Activated CD8-positive, alpha-beta memory T cell treated with anti-CD3 and anti-CD28 coated beads for 1 hour (primary cell): Measurements from ENCODE around the gene CXCL8.

Source experiments
- DNase-seq, 2 donors: peaks; one replicate each; pipeline ENCODE4 v3.0.0-alpha.2; 2020; ENCODE audit warnings: low read depth in 1 of 2; ENCODE audit errors: extremely low read depth in 1 of 2

The CXCL8 gene

DNA sequence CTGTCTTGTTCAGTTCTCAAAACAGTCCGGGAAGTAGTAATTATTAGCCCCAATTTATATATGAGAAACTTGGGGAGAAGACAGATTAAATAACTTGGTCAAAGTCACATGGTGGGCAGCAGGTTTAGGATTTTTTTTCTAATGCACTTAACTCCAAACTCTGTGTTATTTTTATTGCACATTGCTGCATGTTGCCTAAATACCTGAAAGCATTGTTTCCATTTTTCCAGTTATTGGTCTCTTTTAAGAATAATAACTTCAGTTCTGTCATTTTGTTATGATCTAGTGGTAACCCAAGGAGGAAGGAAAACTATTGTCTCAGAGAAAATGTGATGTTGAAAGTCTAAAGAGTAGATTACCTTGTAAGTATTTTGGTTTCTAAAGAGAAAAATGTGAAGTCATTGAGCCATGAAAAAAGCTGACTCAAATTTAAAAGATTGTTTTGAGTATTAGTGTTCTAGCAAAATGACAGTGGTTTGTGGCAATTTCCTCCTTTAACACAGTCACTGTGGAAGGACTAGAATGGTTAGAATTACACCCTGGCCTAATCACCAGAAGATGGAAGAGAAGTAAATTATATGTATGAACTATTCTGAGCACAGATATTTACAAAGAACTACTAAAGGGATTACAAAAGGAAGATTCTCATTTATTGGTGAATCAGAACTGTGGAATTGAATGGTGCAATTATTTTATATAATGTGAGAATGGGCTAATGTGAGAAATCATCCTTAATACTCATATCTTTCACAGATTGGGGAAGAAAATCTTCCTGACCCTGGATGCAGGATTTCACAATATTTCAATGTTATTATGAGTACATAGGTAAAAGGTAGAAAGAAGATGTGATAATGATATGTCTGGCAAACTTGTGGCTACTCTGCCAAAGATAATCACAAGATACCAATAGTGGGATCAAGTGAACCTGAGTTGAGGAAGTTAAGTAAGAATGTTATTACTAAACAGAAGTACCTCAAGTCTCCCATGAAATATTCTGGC is 21.7 kb upstream of the CXCL8 start:
- no peak for DNase-seq

DNA sequence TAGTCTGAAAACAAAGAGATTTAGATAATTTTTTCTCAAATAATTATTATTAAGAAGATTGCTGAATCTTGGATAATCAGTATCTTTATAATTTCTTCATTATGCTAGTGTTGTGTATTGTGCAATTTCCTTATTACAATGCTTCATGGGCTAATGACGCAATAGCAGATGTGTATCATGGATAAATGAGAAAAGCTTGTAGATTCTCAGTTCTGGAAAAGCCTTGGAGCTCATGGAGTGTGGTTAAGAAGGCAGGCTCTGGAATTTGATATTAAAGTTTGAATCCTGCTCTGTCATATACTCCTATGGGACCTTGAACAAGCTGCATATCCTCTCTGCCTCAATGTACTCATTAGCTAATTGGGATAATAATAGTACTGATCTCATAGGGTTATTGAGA is 18.9 kb upstream of the CXCL8 start:
- no peak for DNase-seq

DNA sequence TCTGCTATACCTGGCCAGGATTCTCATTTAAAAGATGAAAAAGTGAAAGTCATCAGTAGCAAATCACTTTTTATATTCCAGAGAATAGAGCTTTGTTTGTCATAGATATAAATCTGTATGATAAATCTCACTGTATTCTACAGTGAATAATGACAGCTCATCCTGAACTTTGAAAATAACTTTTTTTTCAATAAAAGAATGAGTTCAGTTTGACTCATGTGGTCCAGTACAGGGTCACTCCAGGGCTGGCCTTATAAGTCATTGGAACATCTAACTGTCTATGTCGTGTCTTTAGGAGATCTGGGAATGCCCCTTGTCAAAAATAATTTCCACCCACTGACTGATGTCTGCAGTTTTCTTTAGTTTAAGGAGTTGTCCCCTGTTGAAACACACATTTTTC is 18.5 kb upstream of the CXCL8 start:
- no peak for DNase-seq

DNA sequence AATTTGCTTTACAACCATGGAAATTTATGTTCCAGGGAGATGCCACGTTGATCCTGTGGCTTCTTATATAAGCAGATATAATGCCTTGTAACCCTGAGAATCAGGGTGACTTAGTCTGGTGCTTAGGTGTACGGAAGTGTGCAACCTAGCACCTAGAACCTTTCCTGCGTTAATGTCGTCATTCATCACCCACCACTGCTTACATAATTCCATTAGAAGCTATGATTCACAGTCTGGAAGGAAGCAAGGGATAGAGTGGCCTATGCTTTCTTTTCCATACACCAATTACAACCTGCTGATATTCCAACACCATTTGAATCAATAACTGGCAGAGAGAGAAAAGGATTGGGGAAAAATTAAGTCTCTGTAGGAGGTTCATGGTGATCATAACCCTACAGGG is 17.3 kb upstream of the CXCL8 start:
- DNase-seq = no peak

DNA sequence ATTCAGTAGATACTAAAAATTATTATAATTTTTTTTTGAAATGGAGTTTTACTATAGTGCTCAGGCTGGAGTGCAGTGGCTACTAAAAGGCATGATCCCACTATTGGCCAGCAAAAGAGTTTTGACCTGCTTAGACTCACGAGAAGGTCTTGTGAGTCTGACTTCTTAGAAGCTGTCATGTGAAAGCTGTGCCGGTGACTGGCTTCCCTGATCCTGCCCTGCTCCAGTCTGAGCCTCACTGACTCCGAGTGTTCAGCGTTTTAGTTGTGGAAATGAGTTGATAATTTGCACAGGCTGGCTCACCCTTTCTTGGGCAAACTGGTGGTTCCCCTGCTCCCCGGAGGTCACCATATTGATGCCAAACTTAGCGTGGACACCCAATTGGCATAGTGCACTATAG is 16.4 kb upstream of the CXCL8 start:
- no peak for DNase-seq

DNA sequence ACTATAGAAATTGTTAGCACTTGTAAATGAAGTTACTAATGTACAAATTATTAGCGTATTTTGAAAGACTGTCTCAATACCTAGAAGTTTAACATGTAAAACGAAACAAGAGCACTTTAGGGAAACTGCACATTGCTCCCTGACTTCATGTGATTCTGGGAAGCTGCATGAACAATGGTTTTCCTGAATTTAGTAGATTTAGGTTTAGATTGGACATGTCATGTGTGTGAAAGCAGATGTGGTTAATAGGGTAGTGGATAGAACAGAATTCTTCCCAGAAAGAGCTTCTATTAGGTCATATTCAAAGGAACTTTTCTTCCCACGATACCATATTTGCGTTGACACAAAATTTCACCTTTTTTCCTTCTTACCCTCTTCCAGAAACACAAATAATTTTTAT is 14.9 kb upstream of the CXCL8 start:
- no peak for DNase-seq

DNA sequence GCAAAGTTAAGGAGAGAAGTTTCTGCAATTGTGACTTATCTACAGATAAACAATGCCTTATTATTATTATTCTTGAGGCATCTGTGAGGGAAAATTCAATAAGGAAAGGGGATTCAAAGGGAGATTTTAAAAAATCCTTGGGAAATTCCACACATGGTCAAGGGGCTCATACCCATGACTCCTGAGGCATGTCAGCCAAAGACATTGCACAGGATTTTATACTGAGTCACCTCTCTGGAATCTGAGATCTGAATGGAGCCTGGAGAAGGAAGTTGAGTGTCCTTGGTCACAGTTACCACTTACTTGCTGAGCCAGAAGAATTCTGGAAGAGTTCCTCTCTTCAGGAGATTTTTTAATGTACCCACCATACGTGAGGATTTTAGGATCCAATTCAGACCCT is 14.4 kb upstream of the CXCL8 start:
- DNase-seq = no peak

DNA sequence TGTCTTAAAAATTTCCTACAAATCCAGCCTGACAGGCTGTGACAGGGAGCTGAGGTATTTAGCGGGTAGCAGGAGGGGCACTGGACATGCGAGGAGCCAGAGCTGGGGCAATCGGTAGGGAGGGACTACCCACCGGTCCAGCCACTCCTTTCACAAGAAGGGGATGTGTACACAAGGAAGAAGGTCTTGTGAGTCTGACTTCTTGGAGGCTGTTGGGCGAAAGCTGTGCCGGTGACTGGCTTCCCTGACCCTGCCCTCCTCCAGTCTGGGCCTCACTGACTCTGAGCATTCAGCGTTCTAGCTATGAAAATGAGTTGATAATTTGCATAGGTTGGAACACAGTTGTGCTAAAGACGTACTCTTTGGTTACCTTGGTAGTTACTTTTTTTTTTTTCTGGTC is 12.7 kb upstream of the CXCL8 start:
- DNase-seq = no peak

DNA sequence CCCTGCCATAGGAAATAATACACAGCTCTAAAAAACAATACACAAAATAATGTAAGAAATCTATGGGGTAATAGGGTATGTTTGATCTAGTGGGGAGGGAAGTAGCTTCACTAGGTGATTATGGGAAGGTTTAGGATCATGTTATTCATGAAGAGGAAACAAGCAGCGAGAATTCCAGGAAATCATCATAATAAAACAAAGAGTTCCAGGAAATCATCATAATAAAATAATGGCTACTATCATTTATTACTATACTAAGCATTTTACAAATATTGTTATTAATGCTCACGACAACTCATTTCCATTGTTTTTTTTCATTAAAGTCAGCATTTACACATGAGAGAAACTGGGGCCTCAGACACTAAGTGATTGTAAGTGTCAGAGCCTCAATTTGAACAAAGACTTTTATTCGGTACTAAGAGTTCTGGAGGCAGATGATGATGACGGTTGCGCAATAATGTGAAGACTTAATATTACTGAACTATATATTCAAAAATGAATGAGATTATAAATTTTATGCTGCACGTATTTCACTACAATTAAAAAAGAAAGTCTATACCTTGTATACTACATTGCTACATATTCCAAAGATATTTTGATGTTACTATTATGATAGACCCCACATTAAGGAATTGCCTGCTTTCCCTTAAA is 12.2 kb upstream of the CXCL8 start:
- no peak for DNase-seq

DNA sequence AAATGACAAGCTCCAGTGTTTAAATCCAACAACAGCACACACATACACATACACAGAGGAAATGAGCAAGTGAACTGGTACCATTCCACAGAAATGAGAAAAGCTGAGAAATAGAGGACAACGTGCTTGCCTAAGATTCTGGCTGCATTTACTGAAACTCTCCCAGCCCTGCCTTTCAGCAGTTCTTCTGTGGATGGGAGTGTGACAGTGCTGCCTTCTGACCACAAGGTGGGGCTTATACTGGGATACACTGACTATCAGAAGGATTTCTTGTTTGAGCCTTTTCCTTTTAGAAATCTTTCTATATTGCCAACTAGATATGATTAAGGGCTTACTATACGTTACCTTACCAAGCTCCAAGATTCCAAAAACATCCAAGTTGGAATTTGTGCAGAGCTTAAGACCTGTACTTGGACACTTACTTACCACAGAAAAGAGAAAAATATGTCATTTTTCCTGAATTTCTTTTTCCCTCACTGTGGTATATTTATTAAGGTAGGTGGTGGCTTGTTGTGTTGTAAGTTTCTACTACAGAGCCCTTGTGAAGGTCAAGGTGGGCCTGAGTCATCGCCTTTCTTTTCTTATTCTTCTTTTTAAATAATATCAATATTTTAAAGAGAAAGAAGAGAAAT is 10.7 kb upstream of the CXCL8 start:
- DNase-seq = no peak

DNA sequence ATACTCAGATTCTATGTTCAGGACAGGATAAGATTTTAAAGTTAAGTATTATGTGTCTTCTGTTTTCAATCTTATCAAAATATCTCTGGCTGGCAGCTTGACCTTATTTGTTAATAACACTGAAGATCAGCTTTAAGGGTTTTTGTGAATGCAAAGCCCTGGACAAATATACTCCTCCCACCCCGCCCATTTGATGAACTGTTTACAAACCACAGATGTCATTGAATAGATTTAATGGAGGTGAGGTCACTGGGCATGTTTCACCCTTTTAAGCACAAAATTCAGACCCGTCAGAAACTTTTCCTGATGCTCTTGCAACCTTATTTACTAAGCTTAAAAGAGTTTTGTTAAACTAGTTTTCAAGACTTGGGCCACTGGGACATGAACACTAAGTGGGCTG is 10.1 kb upstream of the CXCL8 start:
- no peak for DNase-seq

DNA sequence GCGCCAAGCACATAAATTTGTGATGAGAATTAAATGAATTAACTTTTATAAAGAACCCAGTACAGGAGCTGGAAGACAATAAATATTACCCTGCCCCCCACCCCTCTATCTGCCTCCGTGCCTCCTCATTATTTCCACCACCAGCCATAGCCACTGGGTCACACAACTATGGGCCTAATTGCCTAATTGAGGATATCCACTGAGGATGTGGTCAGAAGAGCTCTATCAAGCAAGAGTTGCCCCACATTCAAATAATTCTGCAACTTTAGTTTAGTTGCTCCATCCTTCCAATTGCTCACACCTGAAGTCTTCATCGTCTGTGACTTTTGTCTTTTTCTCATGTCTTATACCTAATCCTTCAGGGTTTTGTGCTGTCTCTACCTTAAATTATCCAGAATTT is 9.5 kb upstream of the CXCL8 start:
- no peak for DNase-seq

DNA sequence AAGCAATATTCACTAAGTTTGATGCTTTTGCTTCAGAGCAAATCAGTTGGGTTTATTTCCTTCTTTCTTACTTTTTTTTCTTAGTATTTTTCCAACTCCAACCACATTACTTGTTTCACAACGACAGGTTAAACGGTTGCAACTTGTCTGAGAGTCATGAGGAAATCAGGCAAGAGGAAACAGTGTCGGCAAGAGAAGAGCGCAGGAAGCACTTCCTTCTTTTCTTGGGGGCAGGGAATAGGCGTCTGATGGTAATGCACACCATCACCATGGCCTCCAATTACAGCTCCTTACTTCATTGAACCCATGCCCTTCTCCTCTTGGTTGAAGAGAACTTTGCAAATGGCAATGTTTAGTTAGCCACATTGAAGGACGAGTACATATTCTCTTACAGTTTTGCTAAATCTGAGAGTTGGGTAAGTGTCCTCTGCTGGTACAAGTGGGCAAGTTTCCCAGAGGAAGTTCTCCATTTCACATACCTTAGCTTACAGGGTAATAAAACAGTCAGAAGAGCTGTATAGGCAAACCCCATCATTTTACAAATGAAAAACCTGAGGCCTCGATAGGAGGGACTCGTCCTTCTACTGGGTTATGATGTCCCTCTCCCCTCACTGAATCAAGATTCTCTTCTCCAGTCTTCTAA is 8.3 kb upstream of the CXCL8 start:
- no peak for DNase-seq

DNA sequence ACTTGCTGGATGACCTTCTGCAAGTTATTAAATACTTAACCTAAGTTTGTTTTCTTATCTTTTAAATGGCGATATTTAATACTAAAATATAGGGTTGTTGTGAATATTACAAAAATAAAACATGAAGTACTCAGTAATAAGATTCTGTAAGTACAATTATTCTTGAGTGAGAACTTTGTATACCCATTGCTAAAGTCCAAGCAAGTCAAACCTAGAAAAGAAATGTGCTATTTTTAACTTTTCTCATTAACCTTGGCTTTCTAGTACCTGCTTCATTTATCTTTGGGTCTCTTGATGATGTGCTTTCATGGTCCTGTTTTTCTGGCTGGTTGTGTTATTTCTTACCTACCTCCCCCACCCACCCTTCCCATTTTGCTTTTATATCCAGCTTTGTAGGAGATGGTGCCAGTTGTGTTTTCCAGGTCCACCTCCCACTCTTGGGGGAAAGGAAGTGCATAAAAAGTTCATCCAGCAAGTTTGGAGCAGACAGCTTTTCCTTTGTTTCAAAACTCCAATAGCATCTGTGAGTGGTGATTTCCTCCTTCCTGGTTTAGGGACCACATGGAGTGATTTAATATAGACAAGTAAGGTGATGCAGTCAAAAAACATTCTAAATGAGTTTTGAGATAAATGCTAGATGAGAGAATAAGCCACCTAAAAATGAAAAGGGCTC is 7.5 kb upstream of the CXCL8 start:
- DNase-seq = no peak

DNA sequence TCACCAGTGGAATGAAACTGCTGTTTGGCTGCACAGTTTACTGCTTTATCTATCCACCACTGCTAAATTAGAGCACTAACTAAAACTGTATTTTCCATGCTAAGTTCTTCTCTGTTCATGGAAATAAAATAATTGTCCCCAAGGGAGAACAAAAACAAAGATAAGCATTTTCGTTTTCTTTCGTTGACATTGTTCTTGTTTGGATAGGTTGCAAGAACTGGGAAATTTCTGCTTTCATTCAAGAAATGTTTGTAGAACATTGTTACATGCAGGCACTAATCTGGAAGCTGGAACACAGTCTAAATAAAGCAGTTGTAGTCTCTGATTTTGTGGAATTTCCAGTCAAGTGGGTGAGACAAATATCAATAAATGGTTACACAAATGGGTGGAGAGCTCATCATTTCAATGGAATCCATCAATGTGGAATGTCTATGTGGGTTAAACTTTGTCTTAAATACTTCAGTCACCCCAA is 5.8 kb upstream of the CXCL8 start:
- no peak for DNase-seq

DNA sequence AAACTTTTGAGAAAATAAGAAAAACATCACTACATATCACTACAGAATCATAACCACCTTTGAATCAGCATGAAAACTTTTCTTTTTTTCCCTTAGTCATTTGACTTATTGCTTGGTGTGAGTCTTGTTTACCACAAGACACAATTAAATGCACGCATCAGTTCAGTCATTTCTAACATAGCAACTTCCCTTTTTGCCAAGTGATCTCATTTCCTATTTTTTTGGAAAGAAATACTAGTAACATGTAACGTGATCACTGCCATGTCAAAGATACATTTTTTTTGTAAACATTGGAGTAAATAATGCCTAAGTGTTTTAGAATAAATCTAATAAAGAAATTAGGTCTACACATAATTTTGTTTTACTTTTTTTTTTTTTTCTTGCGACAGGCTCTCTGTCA is 5.1 kb upstream of the CXCL8 start:
- DNase-seq = no peak

DNA sequence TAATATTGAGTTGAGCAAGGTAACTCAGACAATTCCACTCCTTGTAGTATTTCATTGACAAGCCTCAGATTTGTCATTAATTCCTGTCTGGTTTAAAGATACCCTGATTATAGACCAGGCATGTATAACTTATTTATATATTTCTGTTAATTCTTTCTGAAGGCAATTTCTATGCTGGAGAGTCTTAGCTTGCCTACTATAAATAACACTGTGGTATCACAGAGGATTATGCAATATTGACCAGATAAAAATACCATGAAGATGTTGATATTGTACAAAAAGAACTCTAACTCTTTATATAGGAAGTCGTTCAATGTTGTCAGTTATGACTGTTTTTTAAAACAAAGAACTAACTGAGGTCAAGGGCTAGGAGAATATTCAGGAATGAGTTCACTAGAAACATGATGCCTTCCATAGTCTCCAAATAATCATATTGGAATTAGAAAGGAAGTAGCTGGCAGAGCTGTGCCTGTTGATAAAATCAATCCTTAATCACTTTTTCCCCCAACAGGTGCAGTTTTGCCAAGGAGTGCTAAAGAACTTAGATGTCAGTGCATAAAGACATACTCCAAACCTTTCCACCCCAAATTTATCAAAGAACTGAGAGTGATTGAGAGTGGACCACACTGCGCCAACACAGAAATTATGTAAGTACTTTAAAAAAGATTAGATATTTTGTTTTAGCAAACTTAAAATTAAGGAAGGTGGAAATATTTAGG is 821 bp downstream of the CXCL8 start:
- DNase-seq = no peak

DNA sequence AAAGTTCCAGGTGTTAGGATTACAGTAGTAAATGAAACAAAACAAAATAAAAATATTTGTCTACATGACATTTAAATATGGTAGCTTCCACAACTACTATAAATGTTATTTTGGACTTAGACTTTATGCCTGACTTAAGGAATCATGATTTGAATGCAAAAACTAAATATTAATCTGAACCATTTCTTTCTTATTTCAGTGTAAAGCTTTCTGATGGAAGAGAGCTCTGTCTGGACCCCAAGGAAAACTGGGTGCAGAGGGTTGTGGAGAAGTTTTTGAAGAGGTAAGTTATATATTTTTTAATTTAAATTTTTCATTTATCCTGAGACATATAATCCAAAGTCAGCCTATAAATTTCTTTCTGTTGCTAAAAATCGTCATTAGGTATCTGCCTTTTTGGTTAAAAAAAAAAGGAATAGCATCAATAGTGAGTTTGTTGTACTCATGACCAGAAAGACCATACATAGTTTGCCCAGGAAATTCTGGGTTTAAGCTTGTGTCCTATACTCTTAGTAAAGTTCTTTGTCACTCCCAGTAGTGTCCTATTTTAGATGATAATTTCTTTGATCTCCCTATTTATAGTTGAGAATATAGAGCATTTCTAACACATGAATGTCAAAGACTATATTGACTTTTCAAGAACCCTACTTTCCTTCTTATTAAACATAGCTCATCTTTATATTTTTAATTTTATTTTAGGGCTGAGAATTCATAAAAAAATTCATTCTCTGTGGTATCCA is 1.6 kb downstream of the CXCL8 start:
- no peak for DNase-seq

DNA sequence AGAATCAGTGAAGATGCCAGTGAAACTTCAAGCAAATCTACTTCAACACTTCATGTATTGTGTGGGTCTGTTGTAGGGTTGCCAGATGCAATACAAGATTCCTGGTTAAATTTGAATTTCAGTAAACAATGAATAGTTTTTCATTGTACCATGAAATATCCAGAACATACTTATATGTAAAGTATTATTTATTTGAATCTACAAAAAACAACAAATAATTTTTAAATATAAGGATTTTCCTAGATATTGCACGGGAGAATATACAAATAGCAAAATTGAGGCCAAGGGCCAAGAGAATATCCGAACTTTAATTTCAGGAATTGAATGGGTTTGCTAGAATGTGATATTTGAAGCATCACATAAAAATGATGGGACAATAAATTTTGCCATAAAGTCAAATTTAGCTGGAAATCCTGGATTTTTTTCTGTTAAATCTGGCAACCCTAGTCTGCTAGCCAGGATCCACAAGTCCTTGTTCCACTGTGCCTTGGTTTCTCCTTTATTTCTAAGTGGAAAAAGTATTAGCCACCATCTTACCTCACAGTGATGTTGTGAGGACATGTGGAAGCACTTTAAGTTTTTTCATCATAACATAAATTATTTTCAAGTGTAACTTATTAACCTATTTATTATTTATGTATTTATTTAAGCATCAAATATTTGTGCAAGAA is 2.3 kb downstream of the CXCL8 start:
- DNase-seq = no peak
